Activated CD8-positive, alpha-beta memory T cell treated with anti-CD3 and anti-CD28 coated beads, Interleukin-2, amount 50 U/mL, for 48 hours (primary cell): ENCODE data around the gene NFASC.

Experiments used
- DNase-seq: peaks from one replicate; pipeline ENCODE4 v3.0.0-alpha.2; 2020

The NFASC gene

GRCh38 chr1:204962742-204963632, 92.3 kb downstream of the NFASC start:
- DNase-seq = no peak

- DNase-seq = no peak
Observed at GRCh38 chr1:204967451-204967850, 96.8 kb downstream of the NFASC start.

- no peak for DNase-seq
Observed at GRCh38 chr1:204968135-204968534, 97.5 kb downstream of the NFASC start.

GRCh38 chr1:204968951-204969350, 98.3 kb downstream of the NFASC start:
- DNase-seq = no peak

- no peak for DNase-seq
Observed at GRCh38 chr1:204970937-204971336, 100.3 kb downstream of the NFASC start.

GRCh38 chr1:204971517-204972336, 101.1 kb downstream of the NFASC start:
- DNase-seq = no peak

GRCh38 chr1:204972426-204972825, 101.8 kb downstream of the NFASC start:
- no peak for DNase-seq

GRCh38 chr1:204973449-204973848, 102.8 kb downstream of the NFASC start:
- no peak for DNase-seq

- no peak for DNase-seq
Observed at GRCh38 chr1:204974327-204974726, 103.7 kb downstream of the NFASC start.

GRCh38 chr1:204975021-204975420, 104.4 kb downstream of the NFASC start:
- DNase-seq = no peak

- peak; percentile 71 for DNase-seq
Observed at GRCh38 chr1:204975568-204976235, 105.0 kb downstream of the NFASC start.

GRCh38 chr1:204976646-204977045, 106.0 kb downstream of the NFASC start:
- no peak for DNase-seq

- no peak for DNase-seq
Observed at GRCh38 chr1:204977318-204977717, 106.7 kb downstream of the NFASC start.

GRCh38 chr1:204978782-204979181, 108.1 kb downstream of the NFASC start:
- DNase-seq = no peak

- no peak for DNase-seq
Observed at GRCh38 chr1:204979306-204979705, 108.6 kb downstream of the NFASC start.

- DNase-seq = no peak
Observed at GRCh38 chr1:204979891-204980649, 109.4 kb downstream of the NFASC start.

- DNase-seq = no peak
Observed at GRCh38 chr1:204980840-204981405, 110.3 kb downstream of the NFASC start.

- DNase-seq = no peak
Observed at GRCh38 chr1:204983136-204983535, 112.5 kb downstream of the NFASC start.

- DNase-seq = no peak
Observed at GRCh38 chr1:204983881-204984280, 113.2 kb downstream of the NFASC start.

GRCh38 chr1:204984499-204984898, 113.8 kb downstream of the NFASC start:
- DNase-seq = no peak

GRCh38 chr1:204986181-204986580, 115.5 kb downstream of the NFASC start:
- DNase-seq = no peak

GRCh38 chr1:204987689-204988088, 117.0 kb downstream of the NFASC start:
- DNase-seq = no peak
